Liver (tissue), 3 donors: ENCODE data around the gene OSCP1.

ENCODE experiments used
- CTCF ChIP-seq: fragments of 150-350 bp; IDR thresholded peaks from 2 replicates; pipeline ENCODE4 v1.5.1; 2017; ENCODE audit warnings: improper control_type of control experiment, low read depth, low read length; ENCODE audit not compliant: missing input control
- JUND ChIP-seq, 2 donors: IDR thresholded peaks; 2 replicates each; pipeline ENCODE4 v1.6.1; 2016; ENCODE audit warnings: antibody characterized with exemption in 2 of 2
- MAX ChIP-seq: IDR thresholded peaks from 2 replicates; pipeline ENCODE4 v1.6.1; 2016; ENCODE audit warnings: antibody characterized with exemption
- RAD21 ChIP-seq, 2 donors: IDR thresholded peaks; 2 replicates each; pipeline ENCODE4 v1.6.1; 2016; ENCODE audit warnings: antibody characterized with exemption in 2 of 2, mild to moderate bottlenecking in 2 of 2
- donor health status: healthy.
- donor health status: healthy.

- TF ChIP-seq CTCF (no peak), RAD21 (IDR thresholded peaks at IDR 0.05) (no peak), JUND (IDR thresholded peaks at IDR 0.05) (no peak), MAX (no peak)
Measured at GRCh38 chr1:36465731-36466369, 15.6 kb upstream of the OSCP1 start.
